SK-N-SH (cell line): ENCODE data around the gene ZNF79. TPM values are rescaled to one million over a fixed set of nuclear protein-coding genes. Genes with fewer than 3 reads are reported as not detected.

Experiments used
- CTCF ChIA-PET: fragments of 300-600, 350-600 bp; formaldehyde crosslinking; extraction: SDS; loops from one replicate; lab custom pipeline; 2021; lab: Yijun Ruan, JAX
- POLR2A ChIA-PET: fragments of 350-600 bp; sonication (Branson Sonifier 250); formaldehyde crosslinking; extraction: SDS; loops from one replicate; lab custom pipeline; 2020; ENCODE audit warnings: antibody characterized with exemption, inconsistent platforms; lab: Yijun Ruan, JAX
- DNase-seq: peaks from one replicate; pipeline ENCODE4 v3.0.0; 2012
- H2AFZ ChIP-seq: fragments of 200-600 bp; sonication (generic); 2 replicates; pipeline ENCODE4 v1.8.1; 2016; ENCODE audit warnings: antibody characterized with exemption, mild to moderate bottlenecking, low read depth
- H3F3A ChIP-seq: fragments of 200-600 bp; sonication (generic); replicated peaks from 2 replicates; pipeline ENCODE3; 2016; ENCODE audit warnings: antibody characterized with exemption, mild to moderate bottlenecking; ENCODE audit not compliant: insufficient read depth
- H3K27ac ChIP-seq, 2 experiments: fragments of 200-500 bp in 1 of 2; fragments of 200-600 bp in 1 of 2; sonication (Bioruptor generic) in 1 of 2; sonication (generic), shearing (Covaris generic) in 1 of 2; 2 replicates each; pipeline versions ENCODE4 v1.5.1 to v1.6.1; 2014 to 2016; ENCODE audit warnings: low read depth in 2 of 2, inconsistent platforms in 1 of 2, low read length in 1 of 2, mild to moderate bottlenecking in 1 of 2, mixed read lengths in 1 of 2
- H3K27me3 ChIP-seq: fragments of 200-600 bp; sonication (generic), shearing (Covaris generic); 2 replicates; pipeline ENCODE4 v1.6.1; 2016; ENCODE audit warnings: mixed run types; ENCODE audit not compliant: insufficient read depth
- H3K36me3 ChIP-seq, 2 experiments: fragments of 200-500 bp in 1 of 2; fragments of 200-600 bp in 1 of 2; sonication (Bioruptor generic) in 1 of 2; sonication (generic) in 1 of 2; replicated peaks in 1 of 2; 2 replicates each; pipeline versions ENCODE3 to v1.5.1; 2014 to 2016; ENCODE audit warnings: low read length in 1 of 2, mild to moderate bottlenecking in 1 of 2; ENCODE audit not compliant: insufficient read depth in 2 of 2, control insufficient read depth in 1 of 2
- H3K4me1 ChIP-seq, 2 experiments: fragments of 200-500 bp in 1 of 2; fragments of 200-600 bp in 1 of 2; sonication (Bioruptor generic) in 1 of 2; sonication (generic), shearing (Covaris generic) in 1 of 2; 2 replicates each; pipeline versions ENCODE4 v1.5.1 to v1.6.1; 2014 to 2016; ENCODE audit warnings: low read depth in 1 of 2, low read length in 1 of 2, mixed run types in 1 of 2; ENCODE audit not compliant: insufficient read depth in 2 of 2, control insufficient read depth in 1 of 2
- H3K4me2 ChIP-seq: fragments of 200-600 bp; sonication (generic), shearing (Covaris generic); 2 replicates; pipeline ENCODE4 v1.6.1; 2017; ENCODE audit warnings: mixed run types
- H3K4me3 ChIP-seq, 2 experiments: fragments of 200-500 bp in 1 of 2; fragments of 200-600 bp in 1 of 2; sonication (Bioruptor generic) in 1 of 2; sonication (generic), shearing (Covaris generic) in 1 of 2; 2 replicates each; pipeline versions ENCODE4 v1.5.1 to v1.8.1; 2014 to 2016; ENCODE audit warnings: low read depth in 2 of 2, inconsistent platforms in 1 of 2, low read length in 1 of 2, mild to moderate bottlenecking in 1 of 2, mixed read lengths in 1 of 2, moderate library complexity in 1 of 2
- H3K79me2 ChIP-seq: fragments of 200-600 bp; sonication (generic); 2 replicates; pipeline ENCODE4 v1.8.1; 2017; ENCODE audit warnings: mild to moderate bottlenecking; ENCODE audit not compliant: insufficient read depth
- H3K9ac ChIP-seq: fragments of 200-600 bp; sonication (generic); 2 replicates; pipeline ENCODE4 v1.6.1; 2017; ENCODE audit warnings: mixed run types
- H3K9me2 ChIP-seq: fragments of 200-600 bp; sonication (generic); 2 replicates; pipeline ENCODE4 v1.6.1; 2017; ENCODE audit warnings: mixed run types
- H3K9me3 ChIP-seq: fragments of 200-600 bp; sonication (generic); 2 replicates; pipeline ENCODE4 v1.6.1; 2017; ENCODE audit warnings: mixed run types, mild to moderate bottlenecking, moderate library complexity
- H4K20me1 ChIP-seq: fragments of 200-600 bp; sonication (generic); 2 replicates; pipeline ENCODE4 v1.6.1; 2017; ENCODE audit warnings: mild to moderate bottlenecking, mixed run types; ENCODE audit not compliant: insufficient read depth
- CTCF ChIP-seq: fragments of 200-600 bp; sonication (generic); IDR thresholded peaks from 2 replicates; pipeline ENCODE4 v1.6.1; 2017; ENCODE audit warnings: antibody characterized with exemption, mild to moderate bottlenecking, moderate library complexity
- ELF1 ChIP-seq: IDR thresholded peaks from 2 replicates; pipeline ENCODE4 v1.4.0; 2012
- FOSL2 ChIP-seq: IDR thresholded peaks from 2 replicates; pipeline ENCODE4 v1.4.0; 2012; ENCODE audit warnings: low read depth, mild to moderate bottlenecking, moderate library complexity, borderline replicate concordance
- FOXM1 ChIP-seq: IDR thresholded peaks from 2 replicates; pipeline ENCODE4 v1.4.0; 2012; ENCODE audit warnings: low read depth, mild to moderate bottlenecking
- MAX ChIP-seq: IDR thresholded peaks from 2 replicates; pipeline ENCODE4 v1.4.0; 2012; ENCODE audit warnings: low read depth
- MEF2A ChIP-seq: IDR thresholded peaks from 2 replicates; pipeline ENCODE4 v1.4.0; 2012; ENCODE audit warnings: low read depth, borderline replicate concordance
- NRF1 ChIP-seq: IDR thresholded peaks from 2 replicates; pipeline ENCODE4 v1.6.1; 2012; ENCODE audit warnings: low read depth, mild to moderate bottlenecking, low read length
- POLR2AphosphoS5 ChIP-seq: IDR thresholded peaks from 2 replicates; pipeline ENCODE4 v1.6.1; 2012; ENCODE audit warnings: low read depth, low read length
- RAD21 ChIP-seq: IDR thresholded peaks from 2 replicates; pipeline ENCODE4 v1.6.1; 2012; ENCODE audit warnings: mild to moderate bottlenecking, low read length
- SIN3A ChIP-seq: IDR thresholded peaks from 2 replicates; pipeline ENCODE4 v1.6.1; 2012; ENCODE audit warnings: low read depth, mild to moderate bottlenecking, low read length, moderate library complexity, borderline replicate concordance
- TAF1 ChIP-seq: IDR thresholded peaks from 2 replicates; pipeline ENCODE4 v1.6.1; 2012; ENCODE audit warnings: low read depth, mild to moderate bottlenecking, low read length, moderate library complexity, borderline replicate concordance
- USF2 ChIP-seq: fragments of 150-350 bp; IDR thresholded peaks from 2 replicates; pipeline ENCODE4 v1.6.1; 2017; ENCODE audit warnings: antibody characterized with exemption, low read length, low read depth, borderline replicate concordance
- WGBS: methylation state at CpG from one replicate; pipeline ENCODE4 v1.1.6; 2017; ENCODE audit warnings: low lambda C conversion rate; 5-methylcytosine and 5-hydroxymethylcytosine counted together
- polyA plus RNA-seq, 3 experiments: library from polyadenylated mRNA; depleted of rRNA; stranded (reverse); fragments of >200 nt; gene quantifications; 2 replicates each; pipeline ENCODE4 v1.2.3, GENCODE V29; 2012

ZNF79 gene
- polyA plus RNA-seq, 1 of the 3 experiments (the other 2 are of a cell fraction): 4.6 TPM

DNA sequence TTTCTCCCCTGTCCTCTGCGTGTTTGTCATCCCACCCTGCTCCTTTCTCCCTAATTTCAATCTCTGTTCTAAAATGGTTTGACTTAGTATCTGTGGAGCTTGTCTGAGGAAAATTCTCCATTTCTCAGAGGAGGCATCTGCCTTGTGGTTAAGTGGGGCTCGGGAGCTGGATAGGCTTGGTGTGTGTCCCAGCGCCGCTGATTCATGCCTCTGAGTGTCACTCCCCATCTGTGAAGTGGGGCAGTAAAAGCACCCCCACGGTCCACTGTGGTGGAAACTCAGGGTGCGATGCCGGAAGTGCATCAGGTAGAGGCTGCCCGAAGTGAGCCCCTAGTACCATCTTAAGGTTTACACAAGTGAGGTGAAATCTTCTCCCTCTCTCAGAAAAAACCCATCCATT, 64.8 kb downstream of the ZNF79 start:
- TF ChIP-seq TAF1: no peak
- no peak for TF ChIP-seq MAX
- TF ChIP-seq CTCF: no peak
- TF ChIP-seq POLR2AphosphoS5: no peak
- TF ChIP-seq NRF1: no peak
- no peaks in the 10 kb centered on the region for H3K9me2 ChIP-seq
- H3K27ac ChIP-seq: no peak overlapping the region
- H3K4me1 ChIP-seq: no peaks in the 10 kb centered on the region
- WGBS: 84% methylated on average over 8 of the region's 8 CpGs
- no peaks in the 10 kb centered on the region for H3K79me2 ChIP-seq
- H4K20me1 ChIP-seq: no peaks in the 10 kb centered on the region
- peaks cover 3 to 37% of the 10 kb centered on the region in 2 experiments for H3K36me3 ChIP-seq
- H3K9ac ChIP-seq: no peak overlapping the region
- ChIA-PET CTCF (interaction anchor here (0.9 to 3.7 kb wide), 7 partner anchors 10 to 246 kb away, joined by 3 to 25 read pairs (median 4); partner anchors contain the start of gene TOR2A), POLR2A (no interaction called here)
- H2AFZ ChIP-seq: no peak overlapping the region
- H3K27me3 ChIP-seq: no peaks in the 10 kb centered on the region
- DNase-seq: no peak
- no peak overlapping the region for H3K4me3 ChIP-seq
- H3F3A ChIP-seq: peaks cover 14% of the 10 kb centered on the region
- no peaks in the 10 kb centered on the region for H3K9me3 ChIP-seq
- no peak overlapping the region for H3K4me2 ChIP-seq

DNA sequence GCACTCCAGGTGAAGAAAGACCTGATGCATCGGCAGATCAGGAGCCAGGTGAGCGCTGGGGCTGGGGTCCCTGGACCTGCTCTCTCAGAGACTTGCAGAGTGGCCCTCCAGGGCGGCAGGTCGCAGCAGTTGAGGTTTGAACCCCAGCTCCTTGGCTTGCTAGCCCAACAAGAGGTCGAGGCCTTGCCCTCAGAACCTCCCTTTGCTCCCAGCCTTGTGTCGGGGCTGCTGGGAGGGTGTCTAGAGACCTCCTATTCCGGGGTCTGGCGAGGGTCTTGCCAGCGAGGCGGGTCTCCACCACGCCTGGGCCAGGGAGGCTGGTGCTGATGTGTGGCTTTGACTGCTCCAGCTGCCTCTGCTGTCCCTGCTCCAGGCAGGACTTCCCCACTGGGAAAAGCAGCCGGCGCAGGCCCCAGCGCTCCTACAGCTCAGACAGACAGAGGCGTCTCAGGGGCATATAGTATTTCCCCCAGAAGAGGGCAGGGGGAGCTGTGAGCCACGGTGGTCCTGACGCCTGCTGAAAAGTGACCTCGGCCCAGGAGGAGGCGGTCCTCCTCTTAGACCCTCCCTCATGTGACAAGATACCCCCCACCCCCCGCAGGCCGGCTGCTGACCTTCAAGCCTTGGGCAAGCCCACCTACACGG, 65.4 kb downstream of the ZNF79 start:
- H4K20me1 ChIP-seq: no peaks in the 10 kb centered on the region
- TF ChIP-seq FOXM1: no peak
- peak; percentile 24 for TF ChIP-seq RAD21
- TF ChIP-seq ELF1: no peak
- TF ChIP-seq SIN3A: no peak
- TF ChIP-seq FOSL2: no peak
- no peak for TF ChIP-seq USF2
- no peak for TF ChIP-seq MEF2A
- TF ChIP-seq MAX: no peak
- 0 out of 2 replicates have a peak, but pooled peaks have one; percentile 14 for TF ChIP-seq CTCF
- no peak overlapping the region for H3K9ac ChIP-seq
- H3K36me3 ChIP-seq: peaks cover 3 to 42% of the 10 kb centered on the region in 2 experiments
- H3K27me3 ChIP-seq: no peaks in the 10 kb centered on the region
- POLR2A ChIA-PET: interaction anchor here (0.8 kb wide), 1 partner anchor 51 kb away, joined by 3 read pairs; no protein-coding TSS in a partner anchor
- H3K9me3 ChIP-seq: no peaks in the 10 kb centered on the region
- H3K4me3 ChIP-seq: no peak overlapping the region
- CTCF ChIA-PET: interaction anchor here (0.7 to 3.7 kb wide), 10 partner anchors 10 to 380 kb away, joined by 3 to 25 read pairs (median 4); partner anchors contain the start of gene TOR2A
- H3K4me1 ChIP-seq: no peaks in the 10 kb centered on the region
- H2AFZ ChIP-seq: no peak overlapping the region
- DNase-seq: peak; percentile 71
- WGBS: 100% methylated on average over 2 of the region's 22 CpGs
- H3F3A ChIP-seq: peaks cover 17% of the 10 kb centered on the region
- H3K79me2 ChIP-seq: no peaks in the 10 kb centered on the region
- H3K4me2 ChIP-seq: no peak overlapping the region
- H3K27ac ChIP-seq: no peak overlapping the region
- H3K9me2 ChIP-seq: no peaks in the 10 kb centered on the region
